NCI-H82 (cell line): Measurements from ENCODE around the gene VSNL1.

ENCODE experiments used
- DNase-seq: peaks from one replicate; lab custom pipeline; 2025; lab: John Stamatoyannopoulos, UW

VSNL1 gene

DNA sequence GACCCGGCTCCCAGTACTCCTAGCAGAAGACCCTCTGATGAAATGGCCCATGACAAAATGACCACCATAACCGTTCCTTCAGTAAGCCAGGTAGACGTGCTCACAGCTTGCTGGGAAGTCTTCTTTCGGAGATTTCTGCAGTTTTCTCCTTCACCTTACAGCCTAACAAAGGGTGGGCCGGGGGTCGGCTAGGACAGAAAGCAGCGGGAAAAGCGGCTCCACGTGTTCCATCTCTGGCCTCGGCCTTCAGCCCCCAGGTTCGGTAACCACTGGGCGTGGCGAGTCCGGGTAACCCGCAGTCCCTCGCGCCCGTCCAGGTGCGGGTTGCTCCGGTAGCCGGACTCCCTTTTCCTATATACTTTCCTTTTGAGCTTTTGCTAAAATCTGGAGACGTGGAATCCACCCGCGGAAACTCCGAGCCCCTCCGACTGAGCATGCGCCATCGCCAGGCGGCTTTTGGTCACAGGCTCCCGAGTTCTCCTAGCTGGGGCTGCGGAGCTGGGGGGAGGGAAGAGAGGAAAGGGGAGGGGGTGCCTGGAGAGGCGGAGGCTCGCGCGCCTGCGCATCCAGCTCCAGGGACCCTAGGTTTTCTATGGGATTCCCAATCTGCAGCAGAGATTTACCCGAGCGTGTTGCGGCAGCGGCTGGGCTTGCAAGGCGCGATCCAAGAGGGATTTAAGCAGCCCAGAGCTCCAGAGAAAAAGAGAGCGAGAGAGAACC lies at the start of gene VSNL1:
VSNL1 (plus strand) TSS at position 604 of the 720 bp plus-strand sequence. CDS start 51,379 bp downstream, outside the sequence.
- DNase-seq: peak; percentile 94

GRCh38 chr2:17495590-17495989 lies 44.9 kb upstream of the VSNL1 start:
- DNase-seq: no peak

DNA sequence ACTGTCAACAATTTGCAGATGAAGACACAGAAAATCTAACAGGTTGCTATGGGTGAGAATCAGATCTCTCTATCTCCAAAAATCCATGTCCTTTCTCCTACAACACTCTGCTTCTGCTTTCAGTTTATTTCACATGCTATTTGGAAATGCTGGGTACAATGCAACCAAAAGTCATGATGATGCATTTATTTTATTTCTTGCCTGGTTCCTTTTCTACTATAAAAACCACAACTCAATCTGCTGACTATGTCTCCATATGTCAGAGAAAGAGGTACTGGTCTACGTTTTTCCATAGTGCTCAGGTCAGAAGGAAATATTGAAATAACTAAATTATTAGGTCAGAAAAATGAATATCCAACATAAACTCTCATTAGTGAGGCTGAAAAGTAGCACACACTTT lies 42.8 kb upstream of the VSNL1 start:
- DNase-seq: no peak

- DNase-seq: no peak
These were observed 33.5 kb upstream of the VSNL1 start for GRCh38 chr2:17506736-17507616.

- DNase-seq: no peak
These were observed 24.8 kb upstream of the VSNL1 start for GRCh38 chr2:17515652-17516051.

DNA sequence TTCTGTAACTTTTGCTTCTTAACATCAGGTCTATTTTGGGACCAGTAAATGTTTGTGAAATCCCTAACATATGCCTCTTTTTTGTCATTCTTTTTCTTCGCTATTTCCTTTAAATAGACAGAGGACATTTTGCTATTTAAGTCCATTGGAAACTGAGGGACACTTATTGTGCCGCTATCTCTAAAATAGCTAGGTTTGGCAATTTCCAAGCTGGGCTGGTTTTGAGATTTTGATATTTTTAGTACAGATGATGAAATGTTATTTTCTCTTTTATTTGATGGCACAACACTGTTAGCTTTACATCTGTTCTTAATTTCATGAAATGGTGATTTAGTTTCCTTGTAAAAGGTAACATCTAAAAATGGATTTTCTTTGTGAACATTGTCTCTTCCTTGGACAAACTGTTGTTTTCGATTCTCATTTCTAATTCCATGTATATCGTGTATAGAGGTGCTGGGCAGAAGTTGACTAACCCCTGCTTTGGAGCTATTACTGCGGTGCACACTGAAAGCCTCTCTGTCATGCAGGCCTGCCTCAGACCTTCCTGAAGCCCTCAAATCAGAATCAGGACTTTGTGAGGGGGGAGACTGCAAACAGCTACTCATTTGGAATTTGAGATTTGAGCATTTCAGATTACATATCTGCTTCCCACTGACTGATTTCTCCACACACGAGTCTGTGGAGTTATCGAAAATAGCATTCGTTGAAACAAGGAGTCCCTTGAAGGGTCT lies 22.9 kb upstream of the VSNL1 start:
- peak; percentile 49 for DNase-seq

DNA sequence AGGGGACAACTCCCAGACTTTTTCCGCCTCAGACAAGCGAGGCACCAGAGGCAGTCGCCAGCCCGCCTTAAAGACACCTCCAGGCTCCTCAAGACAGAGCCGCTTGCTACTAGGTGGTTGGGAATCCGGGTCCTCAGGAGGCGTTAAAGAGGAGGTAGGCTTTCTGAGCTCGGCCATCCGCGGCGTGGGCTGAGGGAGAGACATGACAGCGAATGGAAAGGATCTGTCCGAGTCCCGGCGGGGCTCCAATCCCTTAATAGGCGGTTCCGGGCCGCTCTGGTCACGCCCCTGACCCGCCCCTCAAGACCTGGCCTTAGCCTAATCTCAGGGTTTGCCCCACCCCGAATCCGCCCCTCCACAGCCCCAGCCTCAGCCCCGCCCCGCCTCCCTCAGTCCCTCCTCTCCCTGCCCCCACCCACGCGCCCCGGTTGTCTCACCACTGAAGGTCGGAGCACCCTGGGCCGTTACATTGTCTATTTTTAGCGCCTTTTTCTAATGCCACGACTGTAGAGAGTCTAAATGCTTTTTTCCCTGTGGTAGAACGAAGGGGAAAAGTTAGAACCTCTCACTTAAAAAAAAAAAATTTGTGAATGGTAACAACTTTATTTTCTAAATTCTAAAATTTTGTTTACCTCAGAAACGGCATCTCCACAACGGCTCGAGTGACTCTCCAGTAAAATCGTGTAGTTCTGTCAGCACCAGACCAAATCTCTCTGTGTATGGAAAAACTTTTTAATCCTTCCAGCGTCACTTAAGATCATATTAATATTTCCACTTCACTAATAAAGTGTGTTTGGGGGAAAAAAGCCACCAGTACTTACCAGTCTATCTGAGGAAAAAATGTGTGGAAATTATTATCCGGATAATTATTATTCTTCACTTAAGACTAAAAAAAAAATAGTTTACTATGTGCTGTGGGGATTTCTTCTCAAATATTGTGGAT lies 22.0 kb upstream of the VSNL1 start, which contains the start of gene RAD51AP2:
RAD51AP2 (minus strand) TSS at position 229 of the 943 bp plus-strand sequence; CDS start at position 204, 25 bp downstream.
- peak; percentile 91 for DNase-seq

DNA sequence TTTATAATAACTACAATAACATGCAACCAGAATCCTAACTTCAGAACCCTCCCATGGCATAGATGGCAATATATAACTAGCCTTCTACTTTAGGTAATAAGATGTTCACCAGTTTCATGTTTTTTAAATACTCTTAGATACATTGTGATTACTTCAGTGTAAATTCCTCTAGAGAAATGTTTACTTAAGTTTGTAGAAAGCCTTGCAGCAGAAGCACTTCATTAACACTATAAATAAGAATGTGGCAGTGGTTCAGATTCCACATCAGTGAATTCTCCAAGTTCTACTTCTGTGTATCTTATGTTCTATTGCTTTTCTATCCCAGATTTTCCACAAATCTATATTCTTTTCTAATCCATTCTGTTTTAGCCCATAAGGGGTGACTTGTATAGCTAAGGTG lies 21.0 kb upstream of the VSNL1 start:
- no peak for DNase-seq

DNA sequence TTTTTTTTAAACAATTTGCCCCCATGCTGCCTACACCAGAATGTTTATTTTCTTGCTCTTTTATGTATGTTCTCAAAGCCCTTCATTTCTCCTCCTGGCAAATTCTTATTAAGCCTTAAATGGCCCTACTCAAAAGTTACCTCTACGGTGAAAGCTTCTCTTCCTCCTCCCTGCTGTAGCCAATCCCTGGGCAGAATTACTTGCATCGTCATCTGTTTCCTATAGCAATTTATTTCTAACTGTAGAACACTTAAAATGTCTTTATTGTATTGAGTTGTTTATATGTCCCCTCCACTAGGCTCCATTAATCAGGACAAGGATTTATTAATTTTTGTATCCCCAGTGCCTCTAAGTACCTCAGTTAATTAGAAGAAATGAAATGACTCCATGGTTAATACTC lies 19.7 kb upstream of the VSNL1 start:
- DNase-seq: no peak

DNA sequence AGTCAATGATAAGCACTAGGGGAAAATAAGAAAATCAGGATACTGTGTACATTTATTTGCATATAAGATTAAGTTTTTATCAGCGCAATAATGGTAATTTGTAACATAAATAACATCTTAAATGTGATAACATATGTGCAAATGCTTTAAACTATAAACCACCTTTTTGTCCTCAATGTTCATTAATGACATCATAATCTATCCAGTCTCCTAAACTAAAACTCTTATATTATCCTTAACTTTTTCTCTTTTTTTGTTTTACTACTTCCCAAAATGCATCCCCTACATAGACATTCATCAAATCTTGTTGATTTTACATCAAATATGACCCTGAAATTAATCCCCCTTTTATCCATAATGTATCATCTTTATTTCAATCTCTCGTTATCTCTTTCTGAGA lies 18.9 kb upstream of the VSNL1 start:
- no peak for DNase-seq

- DNase-seq: peak; percentile 18
These were observed 18.2 kb upstream of the VSNL1 start for GRCh38 chr2:17522303-17522702.

GRCh38 chr2:17529771-17530170 lies 10.7 kb upstream of the VSNL1 start:
- DNase-seq: no peak

GRCh38 chr2:17533546-17533945 lies 7.0 kb upstream of the VSNL1 start:
- DNase-seq: no peak

DNA sequence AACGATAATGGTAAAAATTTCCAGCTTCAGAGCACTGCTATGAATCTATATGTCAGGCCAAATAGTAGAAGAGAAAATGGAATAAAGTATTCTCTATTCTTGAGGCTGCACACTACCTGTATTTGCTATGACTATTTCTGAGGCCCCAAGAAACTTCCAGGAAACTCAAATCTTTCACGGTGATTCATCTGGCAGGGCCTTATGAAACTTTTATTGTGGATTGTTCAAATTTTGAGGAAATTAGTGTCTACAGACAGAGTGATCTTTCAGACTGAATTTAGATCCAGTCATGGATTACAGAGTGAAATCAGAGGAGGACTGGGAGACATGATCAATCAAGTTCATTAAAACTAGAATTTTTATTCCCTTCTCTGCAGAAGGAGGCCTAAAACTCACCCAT lies 4.1 kb upstream of the VSNL1 start:
- DNase-seq: no peak

DNA sequence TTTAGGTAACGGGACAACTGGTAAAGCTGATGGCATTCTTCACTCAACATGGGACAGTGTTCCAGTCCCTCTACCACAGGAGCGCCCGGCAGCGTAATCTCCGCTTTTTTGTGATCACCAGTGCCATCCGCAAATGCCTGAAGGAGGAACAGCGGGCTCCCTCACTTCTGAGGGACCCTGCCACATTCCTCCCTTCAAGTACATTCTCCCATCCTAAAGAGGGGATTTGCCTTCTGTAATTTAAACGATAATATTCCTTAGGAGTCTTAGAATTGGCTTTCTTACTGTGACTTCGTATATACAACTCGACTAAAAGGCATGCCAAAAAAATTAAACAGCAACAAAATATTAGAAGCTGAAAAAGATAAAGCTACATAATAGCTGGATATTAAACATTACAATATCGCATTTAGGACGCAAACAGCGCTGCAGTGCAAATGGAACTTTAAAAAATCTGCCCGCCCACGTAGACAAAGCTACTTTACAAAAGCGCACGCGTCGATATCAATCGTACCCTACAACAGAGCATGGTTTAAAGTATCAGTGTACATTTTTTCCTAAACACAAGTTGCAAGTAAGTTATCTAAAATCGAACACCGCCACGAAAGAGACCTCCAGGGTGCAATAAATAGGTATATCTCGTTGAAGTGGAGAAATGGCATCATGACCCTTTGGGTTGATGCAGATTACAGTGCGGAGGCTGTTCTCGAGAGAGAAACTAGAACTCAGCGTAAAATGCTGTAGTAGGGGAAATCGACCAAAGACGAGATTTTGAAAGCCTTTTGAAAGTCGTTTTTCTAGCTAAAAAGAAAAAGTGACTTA lies 2.3 kb upstream of the VSNL1 start:
- DNase-seq: peak; percentile 54

DNA sequence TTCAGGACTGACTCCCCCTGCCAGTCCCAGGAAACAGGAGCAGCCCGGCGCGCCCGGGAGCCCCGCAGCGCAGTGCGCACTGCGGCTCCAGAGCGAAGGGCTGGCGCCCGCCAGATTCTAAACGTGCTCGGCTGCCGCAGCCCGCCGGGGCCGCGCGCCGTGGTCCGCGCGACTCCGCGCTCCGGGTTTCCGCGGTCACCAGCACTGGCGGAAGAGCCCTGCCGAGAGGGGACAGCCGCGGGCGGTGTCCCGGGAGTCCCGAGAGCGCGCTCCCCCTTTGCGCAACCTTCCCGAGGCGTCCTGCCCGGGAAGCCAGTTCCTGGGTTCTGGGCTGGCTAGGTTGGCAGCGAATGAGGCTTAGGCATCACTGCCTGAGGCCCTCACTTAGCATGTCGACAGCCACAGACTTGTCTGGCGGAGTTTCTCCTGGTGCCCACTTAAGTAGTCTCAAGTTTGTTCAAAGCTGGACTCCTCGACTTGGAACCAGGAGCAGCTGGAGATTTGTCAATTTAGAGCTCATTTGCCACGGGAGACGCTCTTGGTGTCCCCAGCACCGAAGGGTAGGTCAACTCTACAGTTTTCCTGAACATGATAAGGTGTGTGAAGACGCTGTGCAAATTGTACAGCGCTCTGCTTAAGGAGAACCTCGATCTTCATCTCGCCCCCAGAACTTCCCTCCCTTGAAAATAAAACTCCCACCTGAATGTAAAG lies 1.5 kb upstream of the VSNL1 start:
- peak; percentile 72 for DNase-seq

GRCh38 chr2:17539611-17540092 lies 844 bp upstream of the VSNL1 start:
- peak; percentile 40 for DNase-seq

- no peak for DNase-seq
These were observed 476 bp downstream of the VSNL1 start for GRCh38 chr2:17540813-17541530.

- DNase-seq: no peak
These were observed 1.0 kb downstream of the VSNL1 start for GRCh38 chr2:17541531-17541950.
